ENCODE data around the gene NCKAP5L.

Gene NCKAP5L

DNA sequence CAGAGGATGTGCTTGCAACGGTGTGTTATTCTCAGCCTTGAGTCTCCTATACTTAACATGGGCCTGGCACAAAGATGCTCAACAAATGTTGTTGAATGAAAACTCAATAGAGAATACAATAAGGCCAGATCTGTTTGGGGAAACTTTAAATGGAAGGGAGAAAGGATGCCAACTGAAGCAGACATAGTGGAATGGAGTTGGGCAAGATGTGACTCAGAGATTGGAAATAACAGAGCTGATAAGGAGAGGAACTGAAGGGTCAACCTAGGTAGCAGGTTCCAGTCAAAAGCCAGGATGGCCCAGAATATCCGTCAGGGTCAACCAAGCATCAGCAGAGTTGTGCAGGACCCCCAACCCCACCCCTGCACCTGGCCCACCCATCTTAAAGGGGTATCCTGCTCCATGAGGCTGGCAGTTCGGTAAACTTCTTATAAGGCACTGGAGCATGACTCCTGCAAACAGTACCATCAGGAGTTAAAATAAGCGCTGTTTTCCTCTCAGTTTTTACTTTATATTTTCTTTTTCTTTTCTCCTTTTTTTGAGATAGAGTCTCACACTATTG, 15.7 kb upstream of the NCKAP5L start:
- Histone ChIP-seq H2AK5ac (ENCODE audit: low read depth, low read length) (no peak overlapping the region), H2AFZ (ENCODE audit: low read length) (peak overlapping the region; percentile 94), H3K27ac (replicated peaks; ENCODE audit: low read length) (no peak overlapping the region), H4K8ac (ENCODE audit: low read depth, low read length) (no peak overlapping the region), H3K4me2 (ENCODE audit: insufficient read depth, low read length, poor library complexity, severe bottlenecking) (no peak overlapping the region), H3K23ac (ENCODE audit: low read depth, low read length, poor library complexity) (no peak overlapping the region), H3K9me3 (replicated peaks in 1 of 2; ENCODE audit: control insufficient read depth in 2 of 2, insufficient read depth in 1 of 2, low read depth in 1 of 2, low read length in 2 of 2) (peaks cover 0 to under 1% of the 10 kb centered on the region in 2 donors), H3K9ac (ENCODE audit: low read depth, low read length, poor library complexity) (no peak overlapping the region), H3K27me3 (ENCODE audit: control insufficient read depth in 3 of 3, insufficient read depth in 3 of 3, low read depth in 1 of 3, low read length in 3 of 3) (peaks cover 0 to 15% (median 0%) of the 10 kb centered on the region in 3 experiments), H4K91ac (ENCODE audit: low read depth, low read length, poor library complexity) (no peak overlapping the region), H3K18ac (ENCODE audit: low read length) (no peak overlapping the region), H3K14ac (ENCODE audit: low read length) (no peak overlapping the region), H3K79me1 (ENCODE audit: low read depth, low read length) (no peaks in the 10 kb centered on the region), H2BK5ac (ENCODE audit: low read length) (no peak overlapping the region), H2BK15ac (ENCODE audit: low read length) (no peak overlapping the region), H3K4me1 (ENCODE audit: control insufficient read depth in 2 of 2, insufficient read depth in 1 of 2, low read depth in 1 of 2, low read length in 2 of 2) (peaks cover 4 to 5% of the 10 kb centered on the region in 2 donors), H3K4ac (ENCODE audit: low read length) (no peak overlapping the region), H2BK120ac (ENCODE audit: low read depth, low read length) (no peak overlapping the region), H3K4me3 (ENCODE audit: low read length in 2 of 2) (no peak overlapping the region), H2BK12ac (ENCODE audit: low read length) (no peak overlapping the region), H3K36me3 (replicated peaks in 1 of 2; ENCODE audit: control insufficient read depth in 2 of 2, insufficient read depth in 2 of 2, low read length in 2 of 2) (no peaks in the 10 kb centered on the region)
- WGBS, 2 donors (ENCODE audit: extremely low coverage in 2 of 2, insufficient read length in 2 of 2, insufficient replicate concordance in 1 of 2) = no CpG with 5 or more reads among the region's 4 CpGs
- no peak for DNase-seq (ENCODE audit: low spot score)

DNA sequence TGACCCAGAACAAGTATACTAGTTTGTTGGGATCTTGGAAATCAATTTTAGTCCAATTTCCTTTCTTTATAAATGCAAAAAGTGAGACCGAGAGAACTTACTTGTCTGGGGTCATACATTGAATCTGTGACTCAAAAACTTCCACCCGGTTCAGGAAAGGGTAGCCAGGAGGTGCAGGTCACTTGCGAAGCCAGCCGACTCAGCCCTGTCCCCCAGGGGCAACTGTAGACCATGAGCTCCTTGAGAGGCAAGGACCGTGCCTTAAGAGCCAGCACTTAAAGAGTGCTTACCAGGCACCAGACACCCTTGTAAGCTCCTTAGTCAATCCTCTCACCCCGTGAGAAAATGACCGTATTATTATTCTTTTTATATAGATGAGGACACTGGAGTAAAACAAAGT, 15.2 kb upstream of the NCKAP5L start:
- no peak for DNase-seq (ENCODE audit: low spot score)
- H2BK120ac ChIP-seq (ENCODE audit: low read depth, low read length) = no peak overlapping the region
- H2BK5ac ChIP-seq (ENCODE audit: low read length) = no peak overlapping the region
- H3K79me1 ChIP-seq (ENCODE audit: low read depth, low read length) = no peaks in the 10 kb centered on the region
- H3K36me3 ChIP-seq (replicated peaks in 1 of 2; ENCODE audit: control insufficient read depth in 2 of 2, insufficient read depth in 2 of 2, low read length in 2 of 2) = peaks cover 0 to 2% of the 10 kb centered on the region in 2 donors
- H3K27me3 ChIP-seq (ENCODE audit: control insufficient read depth in 3 of 3, insufficient read depth in 3 of 3, low read depth in 1 of 3, low read length in 3 of 3) = peaks cover 0 to 10% (median 0%) of the 10 kb centered on the region in 3 experiments
- H3K23ac ChIP-seq (ENCODE audit: low read depth, low read length, poor library complexity) = no peak overlapping the region
- H3K9me3 ChIP-seq (replicated peaks in 1 of 2; ENCODE audit: control insufficient read depth in 2 of 2, insufficient read depth in 1 of 2, low read depth in 1 of 2, low read length in 2 of 2) = no peaks in the 10 kb centered on the region
- no peak overlapping the region for H4K8ac ChIP-seq (ENCODE audit: low read depth, low read length)
- H2AFZ ChIP-seq (ENCODE audit: low read length) = peak overlapping the region; percentile 94
- H3K4me2 ChIP-seq (ENCODE audit: insufficient read depth, low read length, poor library complexity, severe bottlenecking) = peak overlapping the region; percentile 92
- no peak overlapping the region for H3K9ac ChIP-seq (ENCODE audit: low read depth, low read length, poor library complexity)
- H4K91ac ChIP-seq (ENCODE audit: low read depth, low read length, poor library complexity) = no peak overlapping the region
- peak overlapping the region; percentile 85 for H3K27ac ChIP-seq (replicated peaks; ENCODE audit: low read length)
- peak overlapping the region; percentile 83 to 94 for H3K4me3 ChIP-seq (ENCODE audit: low read length in 2 of 2)
- H2AK5ac ChIP-seq (ENCODE audit: low read depth, low read length) = no peak overlapping the region
- H3K4me1 ChIP-seq (ENCODE audit: control insufficient read depth in 2 of 2, insufficient read depth in 1 of 2, low read depth in 1 of 2, low read length in 2 of 2) = peaks cover 4 to 5% of the 10 kb centered on the region in 2 donors
- no peak overlapping the region for H3K4ac ChIP-seq (ENCODE audit: low read length)
- WGBS, 2 donors (ENCODE audit: extremely low coverage in 2 of 2, insufficient read length in 2 of 2, insufficient replicate concordance in 1 of 2) = no CpG with 5 or more reads among the region's 7 CpGs
- H3K14ac ChIP-seq (ENCODE audit: low read length) = no peak overlapping the region
- no peak overlapping the region for H2BK12ac ChIP-seq (ENCODE audit: low read length)
- H2BK15ac ChIP-seq (ENCODE audit: low read length) = no peak overlapping the region
- no peak overlapping the region for H3K18ac ChIP-seq (ENCODE audit: low read length)

DNA sequence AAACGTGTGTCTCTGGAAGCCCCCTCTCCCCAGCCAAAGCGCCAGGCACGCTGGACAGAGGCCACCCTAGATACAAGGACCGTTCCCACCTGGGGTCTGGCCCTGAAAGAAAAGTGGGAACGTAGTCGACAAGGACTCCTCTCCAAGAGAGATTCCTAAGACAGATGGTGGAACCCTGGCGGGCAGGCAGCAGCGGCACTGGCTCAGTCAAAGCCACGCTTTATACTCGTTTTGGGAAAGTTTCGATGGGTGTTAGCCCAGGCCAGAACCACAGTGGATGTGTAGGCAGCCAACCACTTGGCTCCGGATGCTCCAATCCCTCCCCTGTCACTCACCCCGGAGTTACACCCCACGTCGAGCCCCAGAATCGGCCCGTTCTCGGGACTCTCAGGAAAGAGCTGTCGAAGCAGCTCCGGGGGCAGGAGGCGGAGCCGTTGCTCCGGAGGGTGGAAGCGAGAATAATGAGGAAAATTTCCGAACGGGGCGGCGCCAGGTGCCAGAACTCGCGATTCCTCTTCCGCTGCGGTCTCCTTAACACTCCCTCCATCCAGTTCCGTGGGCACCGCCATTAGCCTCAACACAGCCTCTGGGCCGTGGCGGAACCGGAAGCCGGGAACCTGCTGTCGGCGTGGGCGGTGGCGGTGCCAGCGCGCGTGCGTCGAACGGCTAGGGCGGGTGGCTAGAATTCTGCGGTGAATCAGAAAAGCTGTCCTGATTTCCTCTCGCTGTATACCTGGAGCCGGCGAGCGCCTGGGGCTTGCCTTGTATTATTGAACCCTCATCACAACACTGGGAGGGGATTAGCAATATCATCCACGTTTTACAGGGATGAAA, 14.5 kb upstream of the NCKAP5L start, which contains the start of gene BCDIN3D:
TSS of gene BCDIN3D (minus strand) at position 588 of the 834 bp plus-strand sequence. CDS start at position 569, 19 bp downstream.
- H2AFZ ChIP-seq (ENCODE audit: low read length) = peak within 1 kb of the TSS; percentile 94
- no peak within 1 kb of the TSS for H2AK5ac ChIP-seq (ENCODE audit: low read depth, low read length)
- peaks cover 0 to 6% of the 10 kb centered on the region in 2 donors for H3K36me3 ChIP-seq (replicated peaks in 1 of 2; ENCODE audit: control insufficient read depth in 2 of 2, insufficient read depth in 2 of 2, low read length in 2 of 2)
- H3K79me1 ChIP-seq (ENCODE audit: low read depth, low read length) = no peaks in the 10 kb centered on the region
- peak within 1 kb of the TSS; percentile 92 for H3K4me2 ChIP-seq (ENCODE audit: insufficient read depth, low read length, poor library complexity, severe bottlenecking)
- no peak within 1 kb of the TSS for H2BK120ac ChIP-seq (ENCODE audit: low read depth, low read length)
- DNase-seq (ENCODE audit: low spot score) = peak; percentile 74
- H3K23ac ChIP-seq (ENCODE audit: low read depth, low read length, poor library complexity) = peak within 1 kb of the TSS; percentile 83
- H3K9ac ChIP-seq (ENCODE audit: low read depth, low read length, poor library complexity) = peak within 1 kb of the TSS; percentile 64
- no peak within 1 kb of the TSS for H4K91ac ChIP-seq (ENCODE audit: low read depth, low read length, poor library complexity)
- no CpG with 5 or more reads among the region's 55 CpGs for WGBS, 2 donors (ENCODE audit: extremely low coverage in 2 of 2, insufficient read length in 2 of 2, insufficient replicate concordance in 1 of 2)
- H3K4ac ChIP-seq (ENCODE audit: low read length) = no peak within 1 kb of the TSS
- H4K8ac ChIP-seq (ENCODE audit: low read depth, low read length) = no peak within 1 kb of the TSS
- H3K9me3 ChIP-seq (replicated peaks in 1 of 2; ENCODE audit: control insufficient read depth in 2 of 2, insufficient read depth in 1 of 2, low read depth in 1 of 2, low read length in 2 of 2) = no peaks in the 10 kb centered on the region
- H2BK12ac ChIP-seq (ENCODE audit: low read length) = no peak within 1 kb of the TSS
- peaks cover 0 to 4% (median 0%) of the 10 kb centered on the region in 3 experiments for H3K27me3 ChIP-seq (ENCODE audit: control insufficient read depth in 3 of 3, insufficient read depth in 3 of 3, low read depth in 1 of 3, low read length in 3 of 3)
- peak within 1 kb of the TSS; percentile 85 for H3K27ac ChIP-seq (replicated peaks; ENCODE audit: low read length)
- H2BK5ac ChIP-seq (ENCODE audit: low read length) = peak within 1 kb of the TSS; percentile 15
- peak within 1 kb of the TSS; percentile 90 for H3K18ac ChIP-seq (ENCODE audit: low read length)
- H2BK15ac ChIP-seq (ENCODE audit: low read length) = no peak within 1 kb of the TSS
- H3K4me3 ChIP-seq (ENCODE audit: low read length in 2 of 2) = peak within 1 kb of the TSS; percentile 83 to 94
- H3K4me1 ChIP-seq (ENCODE audit: control insufficient read depth in 2 of 2, insufficient read depth in 1 of 2, low read depth in 1 of 2, low read length in 2 of 2) = peaks cover 4 to 5% of the 10 kb centered on the region in 2 donors
- peak within 1 kb of the TSS; percentile 60 for H3K14ac ChIP-seq (ENCODE audit: low read length)

DNA sequence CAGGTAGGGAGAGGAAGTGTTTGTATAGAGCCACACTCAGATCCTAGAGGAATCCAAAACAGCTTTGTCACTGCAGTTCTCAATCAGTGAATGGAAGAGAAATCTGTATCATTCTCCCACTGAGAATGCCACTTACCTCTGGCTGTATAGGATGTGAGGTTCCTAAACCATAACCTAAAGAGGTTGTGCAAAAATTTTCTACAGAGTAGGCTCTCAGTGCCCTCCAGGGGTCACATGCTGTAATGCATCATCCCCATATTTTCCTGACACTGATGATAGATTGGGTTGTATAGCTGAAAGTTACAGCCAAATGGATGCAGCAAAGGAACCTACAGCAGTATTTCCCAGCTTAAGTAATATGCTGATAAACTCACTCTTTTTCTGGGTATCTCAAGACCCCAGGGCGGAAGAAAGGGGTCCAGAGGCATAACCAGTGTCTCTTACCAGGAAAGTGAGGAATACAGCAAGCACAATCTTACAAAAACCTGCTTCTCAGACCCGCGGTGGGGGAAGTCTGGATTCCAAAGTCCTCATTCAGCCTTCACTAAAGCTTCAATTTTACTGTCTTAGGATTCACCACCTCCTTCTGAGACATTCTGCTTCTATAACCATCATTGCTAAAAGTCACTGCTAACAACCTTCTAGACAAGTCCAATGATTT, 10.9 kb upstream of the NCKAP5L start:
- Histone ChIP-seq H3K27ac (replicated peaks; ENCODE audit: low read length) (no peak overlapping the region), H2BK5ac (ENCODE audit: low read length) (no peak overlapping the region), H3K79me1 (ENCODE audit: low read depth, low read length) (no peaks in the 10 kb centered on the region), H3K23ac (ENCODE audit: low read depth, low read length, poor library complexity) (no peak overlapping the region), H3K4ac (ENCODE audit: low read length) (no peak overlapping the region), H2BK12ac (ENCODE audit: low read length) (no peak overlapping the region), H3K4me1 (ENCODE audit: control insufficient read depth in 2 of 2, insufficient read depth in 1 of 2, low read depth in 1 of 2, low read length in 2 of 2) (peaks cover 4 to 5% of the 10 kb centered on the region in 2 donors), H4K8ac (ENCODE audit: low read depth, low read length) (no peak overlapping the region), H3K27me3 (ENCODE audit: control insufficient read depth in 3 of 3, insufficient read depth in 3 of 3, low read depth in 1 of 3, low read length in 3 of 3) (no peaks in the 10 kb centered on the region), H2BK15ac (ENCODE audit: low read length) (no peak overlapping the region), H3K9ac (ENCODE audit: low read depth, low read length, poor library complexity) (no peak overlapping the region), H2AK5ac (ENCODE audit: low read depth, low read length) (no peak overlapping the region), H3K4me3 (ENCODE audit: low read length in 2 of 2) (no peak overlapping the region), H4K91ac (ENCODE audit: low read depth, low read length, poor library complexity) (no peak overlapping the region), H3K36me3 (replicated peaks in 1 of 2; ENCODE audit: control insufficient read depth in 2 of 2, insufficient read depth in 2 of 2, low read length in 2 of 2) (peaks cover 0 to 6% of the 10 kb centered on the region in 2 donors), H3K18ac (ENCODE audit: low read length) (no peak overlapping the region), H2AFZ (ENCODE audit: low read length) (no peak overlapping the region), H3K14ac (ENCODE audit: low read length) (no peak overlapping the region), H3K9me3 (replicated peaks in 1 of 2; ENCODE audit: control insufficient read depth in 2 of 2, insufficient read depth in 1 of 2, low read depth in 1 of 2, low read length in 2 of 2) (no peaks in the 10 kb centered on the region), H2BK120ac (ENCODE audit: low read depth, low read length) (no peak overlapping the region), H3K4me2 (ENCODE audit: insufficient read depth, low read length, poor library complexity, severe bottlenecking) (no peak overlapping the region)
- WGBS, 2 donors (ENCODE audit: extremely low coverage in 2 of 2, insufficient read length in 2 of 2, insufficient replicate concordance in 1 of 2) = no CpG with 5 or more reads among the region's 3 CpGs
- no peak for DNase-seq (ENCODE audit: low spot score)
